Kidney (tissue), 14 donors: ENCODE results near the gene SDR9C7. TPM values are rescaled to one million over a fixed set of nuclear protein-coding genes. Genes with fewer than 3 reads are reported as not detected.
"Not testable (repeated sequence)": the region's sequence is repeated elsewhere in the genome, so short reads cannot be mapped to it uniquely, and the experiment has no call there.

Source experiments
- DNase-seq, 5 donors: peaks; one replicate each; pipeline ENCODE4 v3.0.0-alpha.2; 2013 to 2020
- FAIRE-seq: peaks from 2 replicates; lab custom pipeline; 2012; peaks lifted over from hg19 to GRCh38; lab: Jason Lieb, UNC
- H3K27ac ChIP-seq, 2 donors: one replicate each; pipeline ENCODE4 v1.7.0; 2013; ENCODE audit warnings: low read depth in 2 of 2, low read length in 2 of 2, inconsistent platforms in 1 of 2
- H3K27me3 ChIP-seq: one replicate; pipeline ENCODE4 v1.7.1; 2013; ENCODE audit warnings: low read length, inconsistent platforms; ENCODE audit not compliant: control insufficient read depth, insufficient read depth
- H3K36me3 ChIP-seq, 3 donors: one replicate each; pipeline versions ENCODE4 v1.7.0 to v1.7.1; 2013; ENCODE audit warnings: low read length in 3 of 3, control low read depth in 1 of 3, inconsistent platforms in 1 of 3; ENCODE audit not compliant: insufficient read depth in 3 of 3, control insufficient read depth in 2 of 3
- H3K4me1 ChIP-seq, 3 donors: one replicate each; pipeline versions ENCODE4 v1.7.0 to v1.7.1; 2013; ENCODE audit warnings: low read length in 3 of 3, inconsistent platforms in 1 of 3, low read depth in 1 of 3; ENCODE audit not compliant: control insufficient read depth in 2 of 3, insufficient read depth in 2 of 3
- H3K4me3 ChIP-seq, 3 donors: one replicate each; pipeline versions ENCODE4 v1.7.0 to v1.8.1; 2013; ENCODE audit warnings: low read length in 3 of 3, control low read depth in 1 of 3, inconsistent platforms in 1 of 3
- H3K9ac ChIP-seq, 3 donors: one replicate each; pipeline versions ENCODE4 v1.7.0 to v1.7.1; 2013; ENCODE audit warnings: low read length in 3 of 3, control low read depth in 1 of 3, inconsistent platforms in 1 of 3
- H3K9me3 ChIP-seq, 3 donors: one replicate each; pipeline versions ENCODE4 v1.7.0 to v1.7.1; 2013; ENCODE audit warnings: low read length in 3 of 3, control low read depth in 1 of 3, inconsistent platforms in 1 of 3; ENCODE audit not compliant: control insufficient read depth in 2 of 3, insufficient read depth in 1 of 3
- intact Hi-C: fragments of 100-400 bp; cut with DNase I; formaldehyde crosslinking; loops from one replicate; pipeline ENCODE4 v1.11.1; 2022
- polyA plus RNA-seq: library from polyadenylated mRNA; stranded (reverse); fragments of 350-450 nt; fragmentation: Illumina TruSeq; extraction: RNeasy Lipid Tissue Mini Kit (QIAGEN cat#74804); gene quantifications from one replicate; pipeline ENCODE4 v1.2.3, GENCODE V29; 2014; ENCODE audit warnings: low read depth, low replicate concordance; ENCODE audit not compliant: insufficient read depth
- total RNA-seq: library from RNA; stranded (reverse); fragmentation: NEBNext Ultra II Directional; extraction: Animal tissue kit (Norgen Biotek cat#: 25700); gene quantifications from one replicate; pipeline ENCODE4 v1.2.1, GENCODE V29; 2021
- TF ChIP-seq, protein P1 (sequence below): IDR thresholded peaks from 3 replicates; pipeline ENCODE4 v1.5.1; 2012; ENCODE audit warnings: mild to moderate bottlenecking, moderate library complexity, borderline replicate concordance; ENCODE audit not compliant: insufficient read depth; ENCODE audit errors: extremely low read depth
- donor health status: control.
- donor health status: control.
- donor health status: control.
- donor health status: control.
- donor health status: control.
- donor health status: DM: yes; HTN: yes; CAD: no.
- donor health status: Normal renal cell carcinoma (clear cell type).

SDR9C7 gene
- total and polyA plus RNA-seq, 2 donors from 2014 or later, result not detected

GRCh38 chr12:56941299-56942017 lies 7.2 kb upstream of the SDR9C7 start:
- Histone ChIP-seq H3K27me3 (no peaks in the 10 kb centered on the region), H3K27ac (no peak overlapping the region), H3K9ac (no peak overlapping the region), H3K36me3 (no peaks in the 10 kb centered on the region), H3K4me1 (peaks cover 0 to 7% (median 5%) of the 10 kb centered on the region in 3 donors), H3K4me3 (no peak overlapping the region), H3K9me3 (no peaks in the 10 kb centered on the region)
- intact Hi-C loops, result no loop called here
- peak in 1 of 5 donors; percentile 6 for DNase-seq
- FAIRE-seq, result no peak
- TF ChIP-seq, protein P1, sequence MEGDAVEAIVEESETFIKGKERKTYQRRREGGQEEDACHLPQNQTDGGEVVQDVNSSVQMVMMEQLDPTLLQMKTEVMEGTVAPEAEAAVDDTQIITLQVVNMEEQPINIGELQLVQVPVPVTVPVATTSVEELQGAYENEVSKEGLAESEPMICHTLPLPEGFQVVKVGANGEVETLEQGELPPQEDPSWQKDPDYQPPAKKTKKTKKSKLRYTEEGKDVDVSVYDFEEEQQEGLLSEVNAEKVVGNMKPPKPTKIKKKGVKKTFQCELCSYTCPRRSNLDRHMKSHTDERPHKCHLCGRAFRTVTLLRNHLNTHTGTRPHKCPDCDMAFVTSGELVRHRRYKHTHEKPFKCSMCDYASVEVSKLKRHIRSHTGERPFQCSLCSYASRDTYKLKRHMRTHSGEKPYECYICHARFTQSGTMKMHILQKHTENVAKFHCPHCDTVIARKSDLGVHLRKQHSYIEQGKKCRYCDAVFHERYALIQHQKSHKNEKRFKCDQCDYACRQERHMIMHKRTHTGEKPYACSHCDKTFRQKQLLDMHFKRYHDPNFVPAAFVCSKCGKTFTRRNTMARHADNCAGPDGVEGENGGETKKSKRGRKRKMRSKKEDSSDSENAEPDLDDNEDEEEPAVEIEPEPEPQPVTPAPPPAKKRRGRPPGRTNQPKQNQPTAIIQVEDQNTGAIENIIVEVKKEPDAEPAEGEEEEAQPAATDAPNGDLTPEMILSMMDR, result no peak

- H3K9me3 ChIP-seq, H3K27me3 ChIP-seq, H3K27ac ChIP-seq, DNase-seq, H3K4me3 ChIP-seq, H3K36me3 ChIP-seq, H3K4me1 ChIP-seq, FAIRE-seq, H3K9ac ChIP-seq, intact Hi-C loops: not testable (repeated sequence)
These were observed 6.7 kb upstream of the SDR9C7 start for GRCh38 chr12:56940942-56941298.

- Histone ChIP-seq H3K4me1 (no peaks in the 10 kb centered on the region), H3K27ac (no peak overlapping the region), H3K9ac (no peak overlapping the region), H3K9me3 (no peaks in the 10 kb centered on the region), H3K4me3 (no peak overlapping the region), H3K27me3 (no peaks in the 10 kb centered on the region), H3K36me3 (no peaks in the 10 kb centered on the region)
- no peak for DNase-seq
- TF ChIP-seq, protein P1, result no peak
- intact Hi-C loops, result no loop called here
- no peak for FAIRE-seq
These were observed 1.5 kb upstream of the SDR9C7 start for GRCh38 chr12:56935752-56936151.

GRCh38 chr12:56935157-56935556 lies 949 bp upstream of the SDR9C7 start:
- TF ChIP-seq, protein P1, result no peak
- no peak for DNase-seq
- Histone ChIP-seq H3K9me3 (no peaks in the 10 kb centered on the region), H3K4me1 (no peaks in the 10 kb centered on the region), H3K36me3 (no peaks in the 10 kb centered on the region), H3K4me3 (no peak overlapping the region), H3K9ac (no peak overlapping the region), H3K27ac (no peak overlapping the region), H3K27me3 (no peaks in the 10 kb centered on the region)
- FAIRE-seq, result no peak
- intact Hi-C loops, result no loop called here
